ENCODE data around the gene SDE2. TPM values are rescaled to one million over a fixed set of nuclear protein-coding genes. Genes with fewer than 3 reads are reported as not detected.

Gene SDE2
- total and polyA plus RNA-seq, 7 experiments from 2014 or later: 9.3 to 36.3 (median 20.8) TPM

- CTCF ChIA-PET: no interaction called here
- Mint-ChIP-seq H3K27ac (peak overlapping the region in 1 of 9 donors; percentile 47), H3K27me3 (no peaks in the 10 kb centered on the region), H3K4me3 (no peak overlapping the region), H3K36me3 (no peaks in the 10 kb centered on the region), H3K4me1 (peaks cover 0 to 8% (median 0%) of the 10 kb centered on the region in 7 donors), H3K9me3 (no peaks in the 10 kb centered on the region)
- H3K36me3 ChIP-seq (ENCODE audit: control insufficient read depth in 2 of 3, insufficient read depth in 3 of 3, low read length in 3 of 3): no peaks in the 10 kb centered on the region
- no peaks in the 10 kb centered on the region for H3K4me1 ChIP-seq (ENCODE audit: control insufficient read depth in 2 of 2, insufficient read depth in 2 of 2, low read length in 2 of 2)
- DNase-seq: no peak
- no peaks in the 10 kb centered on the region for H3K9me3 ChIP-seq (ENCODE audit: control insufficient read depth in 2 of 3, low read length in 3 of 3)
- H3K27me3 ChIP-seq (ENCODE audit: control insufficient read depth in 2 of 2, insufficient read depth in 2 of 2, low read length in 2 of 2): no peaks in the 10 kb centered on the region
- POLR2A ChIA-PET: interaction anchor here (0.9 kb wide), 1 partner anchor 43 kb away, joined by 3 read pairs; no protein-coding TSS in a partner anchor
- no peak for ATAC-seq
- H3K27ac ChIP-seq (ENCODE audit: low read depth, low read length): no peak overlapping the region
- H3K4me3 ChIP-seq (ENCODE audit: low read length): no peak overlapping the region
- intact Hi-C loops (cut with micrococcal nuclease): no loop called here
Measured at GRCh38 chr1:226027538-226028217, 28.5 kb upstream of the SDE2 start.

DNA sequence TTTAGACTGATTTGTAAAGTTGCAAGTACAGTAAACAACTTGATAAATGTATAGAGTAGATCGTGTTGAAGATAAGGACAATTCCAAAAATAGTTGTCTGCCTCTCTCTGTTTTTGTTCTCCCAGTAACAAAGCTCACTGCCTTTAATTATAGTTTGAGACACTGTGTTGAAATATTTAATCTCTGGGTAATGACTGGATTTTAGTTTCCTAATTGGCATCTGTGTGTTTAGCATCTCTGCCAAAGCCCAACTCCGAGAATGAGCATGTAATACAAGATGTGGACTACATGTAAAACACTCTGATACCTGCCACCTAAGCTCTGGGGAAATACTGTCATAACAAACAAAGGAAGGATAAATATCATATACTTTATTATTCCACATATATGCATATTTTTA lies 27.7 kb upstream of the SDE2 start:
- ATAC-seq: no peak
- Histone ChIP-seq H3K4me3 (ENCODE audit: low read length) (no peak overlapping the region), H3K4me1 (ENCODE audit: control insufficient read depth in 2 of 2, insufficient read depth in 2 of 2, low read length in 2 of 2) (no peaks in the 10 kb centered on the region), H3K9me3 (ENCODE audit: control insufficient read depth in 2 of 3, low read length in 3 of 3) (no peaks in the 10 kb centered on the region), H3K27me3 (ENCODE audit: control insufficient read depth in 2 of 2, insufficient read depth in 2 of 2, low read length in 2 of 2) (no peaks in the 10 kb centered on the region), H3K27ac (ENCODE audit: low read depth, low read length) (no peak overlapping the region), H3K36me3 (ENCODE audit: control insufficient read depth in 2 of 3, insufficient read depth in 3 of 3, low read length in 3 of 3) (no peaks in the 10 kb centered on the region)
- Mint-ChIP-seq H3K27ac (no peak overlapping the region), H3K27me3 (peaks cover 0 to 5% (median 0%) of the 10 kb centered on the region in 5 donors), H3K4me3 (no peak overlapping the region), H3K36me3 (no peaks in the 10 kb centered on the region), H3K9me3 (no peaks in the 10 kb centered on the region), H3K4me1 (peaks cover 0 to 8% (median 0%) of the 10 kb centered on the region in 7 donors)
- intact Hi-C loops (cut with micrococcal nuclease): no loop called here
- no peak for DNase-seq
- POLR2A ChIA-PET: interaction anchor here (0.9 kb wide), 1 partner anchor 42 kb away, joined by 3 read pairs; no protein-coding TSS in a partner anchor
- CTCF ChIA-PET: no interaction called here

DNA sequence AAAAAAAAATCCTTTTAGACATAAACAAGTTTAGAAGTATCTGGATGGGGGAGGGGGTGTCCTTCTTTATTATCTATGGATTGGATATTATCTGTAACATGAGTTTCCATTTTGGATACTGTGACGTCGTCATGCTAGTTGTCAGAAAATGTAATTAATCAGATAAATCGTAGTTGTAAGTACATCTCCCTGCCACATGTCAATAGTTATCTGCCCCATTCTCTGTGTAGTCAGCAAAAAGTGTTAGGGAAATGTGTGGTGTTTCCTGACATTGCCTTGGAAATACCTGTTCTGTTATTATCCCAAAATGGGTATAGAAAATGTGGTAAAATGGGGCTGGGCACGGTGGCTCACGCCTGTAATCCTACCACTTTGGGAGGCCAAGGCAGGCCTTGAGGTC lies 24.6 kb upstream of the SDE2 start:
- DNase-seq: no peak
- ATAC-seq: no peak
- Histone ChIP-seq H3K27me3 (ENCODE audit: control insufficient read depth in 2 of 2, insufficient read depth in 2 of 2, low read length in 2 of 2) (no peaks in the 10 kb centered on the region), H3K4me1 (ENCODE audit: control insufficient read depth in 2 of 2, insufficient read depth in 2 of 2, low read length in 2 of 2) (no peaks in the 10 kb centered on the region), H3K36me3 (ENCODE audit: control insufficient read depth in 2 of 3, insufficient read depth in 3 of 3, low read length in 3 of 3) (no peaks in the 10 kb centered on the region), H3K27ac (ENCODE audit: low read depth, low read length) (no peak overlapping the region), H3K4me3 (ENCODE audit: low read length) (no peak overlapping the region), H3K9me3 (ENCODE audit: control insufficient read depth in 2 of 3, low read length in 3 of 3) (no peaks in the 10 kb centered on the region)
- Mint-ChIP-seq H3K4me3 (no peak overlapping the region), H3K9me3 (peaks cover 0 to 2% (median 0%) of the 10 kb centered on the region in 11 donors), H3K36me3 (no peaks in the 10 kb centered on the region), H3K4me1 (peaks cover 0 to 4% (median 0%) of the 10 kb centered on the region in 7 donors), H3K27ac (no peak overlapping the region), H3K27me3 (peaks cover 0 to 10% (median 0%) of the 10 kb centered on the region in 5 donors)
- ChIA-PET POLR2A (interaction anchor here (1.0 to 1.2 kb wide), 2 partner anchors 21 to 24 kb away, joined by 3 to 5 read pairs; partner anchors contain the start of gene SDE2), CTCF (no interaction called here)
- intact Hi-C loops (cut with micrococcal nuclease): no loop called here

- CTCF ChIA-PET: no interaction called here
- H3K27ac Mint-ChIP-seq: peak overlapping the region in 1 of 9 donors; percentile 6
Measured at GRCh38 chr1:226021801-226022200, 22.7 kb upstream of the SDE2 start.

DNA sequence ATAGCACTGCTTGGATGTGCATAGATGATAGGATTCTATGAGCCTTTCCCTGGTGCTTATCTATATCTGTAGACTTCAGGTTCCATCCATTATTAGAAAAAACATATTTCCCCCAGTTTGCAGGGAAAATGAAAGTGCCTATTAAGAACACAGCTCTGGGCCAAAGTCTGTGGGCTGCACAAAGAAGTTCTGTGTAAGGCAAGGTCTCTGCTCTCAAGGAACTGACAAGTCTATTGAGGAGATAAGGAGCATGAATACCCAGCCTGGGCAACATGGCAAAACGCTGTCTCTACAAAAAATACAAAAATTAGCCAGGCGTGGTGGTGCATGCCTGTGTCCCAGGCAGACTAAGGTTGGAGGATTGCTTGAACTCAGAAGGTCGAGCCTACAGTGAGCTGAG lies 22.3 kb upstream of the SDE2 start:
- intact Hi-C loops (cut with micrococcal nuclease): no loop called here
- H3K27me3 Mint-ChIP-seq: peaks cover 0 to 10% (median 0%) of the 10 kb centered on the region in 5 donors
- no peak overlapping the region for H3K4me3 Mint-ChIP-seq
- no peak overlapping the region for H3K27ac Mint-ChIP-seq
- H3K9me3 Mint-ChIP-seq: peaks cover 0 to 2% (median 0%) of the 10 kb centered on the region in 11 donors
- Histone ChIP-seq H3K9me3 (ENCODE audit: control insufficient read depth in 2 of 3, low read length in 3 of 3) (no peaks in the 10 kb centered on the region), H3K27me3 (ENCODE audit: control insufficient read depth in 2 of 2, insufficient read depth in 2 of 2, low read length in 2 of 2) (no peaks in the 10 kb centered on the region), H3K36me3 (ENCODE audit: control insufficient read depth in 2 of 3, insufficient read depth in 3 of 3, low read length in 3 of 3) (no peaks in the 10 kb centered on the region), H3K27ac (ENCODE audit: low read depth, low read length) (no peak overlapping the region), H3K4me1 (ENCODE audit: control insufficient read depth in 2 of 2, insufficient read depth in 2 of 2, low read length in 2 of 2) (no peaks in the 10 kb centered on the region), H3K4me3 (ENCODE audit: low read length) (no peak overlapping the region)
- ChIA-PET POLR2A (interaction anchor here (0.8 kb wide), 1 partner anchor 44 kb away, joined by 4 read pairs; no protein-coding TSS in a partner anchor), CTCF (no interaction called here)
- ATAC-seq: no peak
- H3K36me3 Mint-ChIP-seq: no peaks in the 10 kb centered on the region
- peaks cover 0 to 6% (median 3%) of the 10 kb centered on the region in 7 donors for H3K4me1 Mint-ChIP-seq
- no peak for DNase-seq

More at GRCh38 chr1:226021801-226022200, 22.7 kb upstream of the SDE2 start:
- H3K36me3 Mint-ChIP-seq: no peaks in the 10 kb centered on the region
- no peaks in the 10 kb centered on the region for H3K4me1 ChIP-seq (ENCODE audit: control insufficient read depth in 2 of 2, insufficient read depth in 2 of 2, low read length in 2 of 2)
- no peaks in the 10 kb centered on the region for H3K9me3 ChIP-seq (ENCODE audit: control insufficient read depth in 2 of 3, low read length in 3 of 3)
- POLR2A ChIA-PET: interaction anchor here (0.8 kb wide), 1 partner anchor 43 kb away, joined by 4 read pairs; no protein-coding TSS in a partner anchor
- DNase-seq (no peak), ATAC-seq (no peak)
- H3K4me3 Mint-ChIP-seq: no peak overlapping the region
- peaks cover 0 to 6% (median 3%) of the 10 kb centered on the region in 7 donors for H3K4me1 Mint-ChIP-seq
- peaks cover 0 to 10% (median 0%) of the 10 kb centered on the region in 5 donors for H3K27me3 Mint-ChIP-seq
- intact Hi-C loops (cut with micrococcal nuclease): no loop called here
- no peaks in the 10 kb centered on the region for H3K27me3 ChIP-seq (ENCODE audit: control insufficient read depth in 2 of 2, insufficient read depth in 2 of 2, low read length in 2 of 2)
- H3K27ac ChIP-seq (ENCODE audit: low read depth, low read length): no peak overlapping the region
- H3K36me3 ChIP-seq (ENCODE audit: control insufficient read depth in 2 of 3, insufficient read depth in 3 of 3, low read length in 3 of 3): no peaks in the 10 kb centered on the region
- H3K4me3 ChIP-seq (ENCODE audit: low read length): no peak overlapping the region
- H3K9me3 Mint-ChIP-seq: peaks cover 0 to 2% (median 0%) of the 10 kb centered on the region in 11 donors

GRCh38 chr1:226019572-226019971 lies 20.4 kb upstream of the SDE2 start:
- Histone ChIP-seq H3K36me3 (ENCODE audit: control insufficient read depth in 2 of 3, insufficient read depth in 3 of 3, low read length in 3 of 3) (no peaks in the 10 kb centered on the region), H3K4me1 (ENCODE audit: control insufficient read depth in 2 of 2, insufficient read depth in 2 of 2, low read length in 2 of 2) (no peaks in the 10 kb centered on the region), H3K4me3 (ENCODE audit: low read length) (no peak overlapping the region), H3K27ac (ENCODE audit: low read depth, low read length) (no peak overlapping the region), H3K27me3 (ENCODE audit: control insufficient read depth in 2 of 2, insufficient read depth in 2 of 2, low read length in 2 of 2) (no peaks in the 10 kb centered on the region), H3K9me3 (ENCODE audit: control insufficient read depth in 2 of 3, low read length in 3 of 3) (no peaks in the 10 kb centered on the region)
- ATAC-seq (no peak), DNase-seq (no peak)
- ChIA-PET POLR2A (interaction anchor here (1.5 kb wide), 1 partner anchor 20 kb away, joined by 4 read pairs; the partner anchor contains the start of gene SDE2), CTCF (no interaction called here)
- intact Hi-C loops (cut with micrococcal nuclease): no loop called here
- Mint-ChIP-seq H3K27me3 (peaks cover 0 to 10% (median 0%) of the 10 kb centered on the region in 5 donors), H3K4me3 (no peak overlapping the region), H3K9me3 (peaks cover 0 to 2% (median 0%) of the 10 kb centered on the region in 11 donors), H3K27ac (no peak overlapping the region), H3K4me1 (peaks cover 0 to 6% (median 3%) of the 10 kb centered on the region in 7 donors), H3K36me3 (no peaks in the 10 kb centered on the region)

All from naive thymus-derived CD4-positive, alpha-beta T cell (primary cell).